Spleen (tissue), 11 donors: ENCODE measurements around the gene LPCAT3. TPM values are rescaled to one million over a fixed set of nuclear protein-coding genes. Genes with fewer than 3 reads are reported as not detected.

Source experiments
- DNase-seq: peaks from one replicate; pipeline ENCODE4 v3.0.0-alpha.2; 2020
- H3K27ac ChIP-seq, 8 donors: fragments of 200-600 bp; sonication (generic) in 7 of 8; 1 replicate in 4 of 8; 2 replicates in 4 of 8; pipeline versions ENCODE4 v1.5.0 to v1.8.0; 2016 to 2021; ENCODE audit warnings: inconsistent platforms in 4 of 8, mild to moderate bottlenecking in 4 of 8, moderate library complexity in 1 of 8
- H3K27me3 ChIP-seq, 7 donors: fragments of 200-600 bp; sonication (generic) in 6 of 7; replicated peaks in 1 of 7; 1 replicate in 4 of 7; 2 replicates in 3 of 7; pipeline versions ENCODE4 v1.5.0 to v1.8.0; 2016 to 2021; ENCODE audit warnings: inconsistent platforms in 3 of 7, mild to moderate bottlenecking in 1 of 7
- H3K36me3 ChIP-seq, 6 donors: fragments of 200-600 bp; sonication (generic) in 5 of 6; 1 replicate in 4 of 6; 2 replicates in 2 of 6; pipeline versions ENCODE4 v1.5.0 to v1.8.0; 2016 to 2021; ENCODE audit warnings: inconsistent platforms in 2 of 6
- H3K4me1 ChIP-seq, 6 donors: fragments of 200-600 bp; sonication (generic) in 5 of 6; 1 replicate in 3 of 6; 2 replicates in 3 of 6; pipeline versions ENCODE4 v1.5.0 to v1.8.0; 2016 to 2021; ENCODE audit warnings: inconsistent platforms in 3 of 6
- H3K4me3 ChIP-seq, 8 donors: fragments of 200-600 bp; sonication (generic) in 7 of 8; 1 replicate in 4 of 8; 2 replicates in 4 of 8; pipeline versions ENCODE4 v1.5.0 to v1.8.0; 2016 to 2021; ENCODE audit warnings: inconsistent platforms in 4 of 8, mild to moderate bottlenecking in 4 of 8, moderate library complexity in 2 of 8
- H3K9me3 ChIP-seq, 8 donors: fragments of 200-600 bp; sonication (generic) in 7 of 8; 1 replicate in 4 of 8; 2 replicates in 4 of 8; pipeline versions ENCODE4 v1.5.0 to v1.8.0; 2016 to 2021; ENCODE audit warnings: inconsistent platforms in 4 of 8
- POLR2A ChIP-seq, 3 donors: fragments of 450-650 bp; IDR thresholded peaks; one replicate each; pipeline ENCODE4 v1.5.1; 2017; ENCODE audit warnings: antibody characterized with exemption in 3 of 3, mild to moderate bottlenecking in 1 of 3
- POLR2AphosphoS5 ChIP-seq, 3 donors: sonication (generic); formaldehyde crosslinking; IDR thresholded peaks; one replicate each; pipeline ENCODE4 v1.5.1; 2017; ENCODE audit warnings: antibody characterized with exemption in 3 of 3
- WGBS, 5 donors: extraction: QIAGEN DNeasy Blood & Tissue Kit in 3 of 5; methylation state at CpG; one replicate each; pipeline versions ENCODE4 v1.1.5 to v1.1.7; 2013 to 2018; 5-methylcytosine and 5-hydroxymethylcytosine counted together
- intact Hi-C: fragments of 100-400 bp; cut with DNase I; formaldehyde crosslinking; loops from one replicate; pipeline ENCODE4 v1.15.0; 2023; ENCODE audit warnings: low total_unique reads
- polyA plus RNA-seq, 3 donors: library from polyadenylated mRNA; stranded (reverse); fragments of 200-250 nt; gene quantifications; one replicate each; pipeline ENCODE4 v1.2.1, GENCODE V29; 2013
- total RNA-seq, 7 donors: library from RNA; depleted of rRNA in 3 of 7; stranded (reverse); fragments of >200 nt in 3 of 7; fragmentation: NEBNext Ultra II Directional in 4 of 7; extraction: Animal tissue kit (Norgen Biotek cat#: 25700) in 4 of 7; gene quantifications; one replicate each; pipeline versions ENCODE4 v1.1.0 to v1.2.1, GENCODE V29; 2016 to 2021
- TF ChIP-seq, protein P1 (sequence below), 11 experiments: fragments of 200-600 bp in 7 of 11; fragments of 450-650 bp in 4 of 11; sonication (generic) in 4 of 11; IDR thresholded peaks in 8 of 11; conservative IDR thresholded peaks in 3 of 11; 1 replicate in 7 of 11; 2 replicates in 4 of 11; pipeline versions ENCODE4 v1.4.0 to v1.8.0; 2016 to 2021; ENCODE audit warnings: antibody characterized with exemption in 11 of 11, inconsistent platforms in 4 of 11, mild to moderate bottlenecking in 1 of 11
- donor health status: healthy with polysubstance abuse.
- donor health status: DM: no; HTN: no; CAD: no; lungs with moderate emphysema.
- donor health status: DM: no; HTN: no; CAD: no.
- donor health status: Bipolar disorder and iron deficiency.
- donor health status: healthy.
- donor health status: DM: no; HTN: no; CAD: no.
- donor health status: DM: yes; HTN: yes; CAD: no.

Gene LPCAT3
- total and polyA plus RNA-seq, 10 donors, result 9.7 to 52.5 (median 36.9) TPM

DNA sequence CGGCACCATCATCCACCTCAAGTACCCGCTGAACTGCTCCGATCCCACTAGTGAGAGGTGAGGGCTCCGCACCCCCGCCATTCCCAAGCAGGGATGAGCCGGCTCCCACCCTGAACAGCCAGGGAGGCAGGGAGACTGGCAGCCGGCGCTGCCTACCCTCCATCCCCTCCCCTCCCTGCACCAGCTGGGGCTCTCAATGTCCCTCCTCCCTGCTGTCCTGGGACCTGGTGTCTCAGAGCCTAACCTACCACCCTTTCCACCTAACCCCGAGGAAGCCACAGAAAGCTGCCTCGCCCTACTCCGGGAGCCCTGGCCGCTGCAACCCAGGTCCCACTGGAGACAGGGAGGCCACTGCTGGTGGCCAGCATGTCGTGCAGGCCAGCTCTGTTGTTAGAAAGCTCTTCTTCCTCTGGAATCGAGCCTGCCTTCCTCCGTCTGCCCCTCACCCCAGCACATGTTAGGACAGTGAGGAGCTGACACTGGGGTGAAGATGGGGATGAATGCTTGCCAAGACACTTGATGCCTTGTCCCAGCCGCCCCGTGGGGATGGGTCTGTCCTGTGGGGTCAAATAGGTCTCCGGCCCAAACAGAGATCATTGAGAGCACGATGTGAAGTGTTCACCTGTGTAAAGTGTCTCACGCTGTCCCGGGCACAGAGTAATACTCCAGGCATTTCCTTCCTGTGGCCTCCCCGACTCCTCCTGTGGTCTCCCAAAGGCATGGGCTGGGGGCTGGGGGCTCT, 66.0 kb downstream of the LPCAT3 start:
- 13 to 41% (median 21%) methylated on average over 13 to 22 of the region's 22 CpGs for WGBS, 5 donors

DNA sequence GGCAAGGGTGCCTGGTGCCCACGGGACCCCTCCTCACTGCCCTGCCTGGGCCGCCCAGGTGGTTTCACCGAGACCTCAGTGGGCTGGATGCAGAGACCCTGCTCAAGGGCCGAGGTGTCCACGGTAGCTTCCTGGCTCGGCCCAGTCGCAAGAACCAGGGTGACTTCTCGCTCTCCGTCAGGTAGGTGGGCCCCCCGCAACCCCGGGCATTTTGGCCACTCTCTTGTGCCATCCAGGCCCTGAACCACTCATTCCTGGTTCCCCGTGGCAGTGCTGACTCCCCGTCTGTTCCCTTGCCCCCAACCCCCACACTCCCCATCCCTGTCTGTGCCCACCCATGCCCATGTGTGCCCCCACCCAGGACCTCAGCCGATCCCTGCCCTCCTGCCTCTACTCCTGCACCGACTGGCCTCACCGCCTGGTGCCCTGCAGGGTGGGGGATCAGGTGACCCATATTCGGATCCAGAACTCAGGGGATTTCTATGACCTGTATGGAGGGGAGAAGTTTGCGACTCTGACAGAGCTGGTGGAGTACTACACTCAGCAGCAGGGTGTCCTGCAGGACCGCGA, 66.6 kb downstream of the LPCAT3 start:
- Histone ChIP-seq H3K36me3 (peaks cover 0 to 49% (median 21%) of the 10 kb centered on the region in 6 donors), H3K27ac (peak overlapping the region; percentile 87 to 99 (median 96)), H3K4me3 (peak overlapping the region; percentile 64 to 98 (median 89)), H3K9me3 (no peaks in the 10 kb centered on the region), H3K27me3 (no peaks in the 10 kb centered on the region), H3K4me1 (peaks cover 52 to 92% (median 84%) of the 10 kb centered on the region in 6 donors)
- no peak for DNase-seq
- WGBS, 5 donors, result 17 to 52% (median 26%) methylated on average over 17 to 20 of the region's 20 CpGs
- intact Hi-C loops, result no loop called here
- TF ChIP-seq POLR2A (IDR thresholded peaks at IDR 0.05) (no peak), POLR2AphosphoS5 (IDR thresholded peaks at IDR 0.05) (no peak)
- TF ChIP-seq, protein P1, sequence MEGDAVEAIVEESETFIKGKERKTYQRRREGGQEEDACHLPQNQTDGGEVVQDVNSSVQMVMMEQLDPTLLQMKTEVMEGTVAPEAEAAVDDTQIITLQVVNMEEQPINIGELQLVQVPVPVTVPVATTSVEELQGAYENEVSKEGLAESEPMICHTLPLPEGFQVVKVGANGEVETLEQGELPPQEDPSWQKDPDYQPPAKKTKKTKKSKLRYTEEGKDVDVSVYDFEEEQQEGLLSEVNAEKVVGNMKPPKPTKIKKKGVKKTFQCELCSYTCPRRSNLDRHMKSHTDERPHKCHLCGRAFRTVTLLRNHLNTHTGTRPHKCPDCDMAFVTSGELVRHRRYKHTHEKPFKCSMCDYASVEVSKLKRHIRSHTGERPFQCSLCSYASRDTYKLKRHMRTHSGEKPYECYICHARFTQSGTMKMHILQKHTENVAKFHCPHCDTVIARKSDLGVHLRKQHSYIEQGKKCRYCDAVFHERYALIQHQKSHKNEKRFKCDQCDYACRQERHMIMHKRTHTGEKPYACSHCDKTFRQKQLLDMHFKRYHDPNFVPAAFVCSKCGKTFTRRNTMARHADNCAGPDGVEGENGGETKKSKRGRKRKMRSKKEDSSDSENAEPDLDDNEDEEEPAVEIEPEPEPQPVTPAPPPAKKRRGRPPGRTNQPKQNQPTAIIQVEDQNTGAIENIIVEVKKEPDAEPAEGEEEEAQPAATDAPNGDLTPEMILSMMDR (IDR thresholded peaks at IDR 0.05 in 8 of 11, conservative IDR thresholded peaks at IDR 0.05 in 3 of 11), result no peak

More for the DNA sequence above, 66.0 kb downstream of the LPCAT3 start:
- Histone ChIP-seq H3K4me1 (peaks cover 52 to 92% (median 84%) of the 10 kb centered on the region in 6 donors), H3K36me3 (peaks cover 0 to 55% (median 28%) of the 10 kb centered on the region in 6 donors), H3K27me3 (no peaks in the 10 kb centered on the region), H3K4me3 (peak overlapping the region; percentile 64 to 98 (median 89)), H3K27ac (peak overlapping the region; percentile 87 to 99 (median 96)), H3K9me3 (no peaks in the 10 kb centered on the region)
- peak; percentile 84 for DNase-seq
- intact Hi-C loops, result no loop called here
- TF ChIP-seq POLR2AphosphoS5 (IDR thresholded peaks at IDR 0.05) (peak in 2 of 3 donors; percentile 19 to 62), POLR2A (IDR thresholded peaks at IDR 0.05) (no peak)

DNA sequence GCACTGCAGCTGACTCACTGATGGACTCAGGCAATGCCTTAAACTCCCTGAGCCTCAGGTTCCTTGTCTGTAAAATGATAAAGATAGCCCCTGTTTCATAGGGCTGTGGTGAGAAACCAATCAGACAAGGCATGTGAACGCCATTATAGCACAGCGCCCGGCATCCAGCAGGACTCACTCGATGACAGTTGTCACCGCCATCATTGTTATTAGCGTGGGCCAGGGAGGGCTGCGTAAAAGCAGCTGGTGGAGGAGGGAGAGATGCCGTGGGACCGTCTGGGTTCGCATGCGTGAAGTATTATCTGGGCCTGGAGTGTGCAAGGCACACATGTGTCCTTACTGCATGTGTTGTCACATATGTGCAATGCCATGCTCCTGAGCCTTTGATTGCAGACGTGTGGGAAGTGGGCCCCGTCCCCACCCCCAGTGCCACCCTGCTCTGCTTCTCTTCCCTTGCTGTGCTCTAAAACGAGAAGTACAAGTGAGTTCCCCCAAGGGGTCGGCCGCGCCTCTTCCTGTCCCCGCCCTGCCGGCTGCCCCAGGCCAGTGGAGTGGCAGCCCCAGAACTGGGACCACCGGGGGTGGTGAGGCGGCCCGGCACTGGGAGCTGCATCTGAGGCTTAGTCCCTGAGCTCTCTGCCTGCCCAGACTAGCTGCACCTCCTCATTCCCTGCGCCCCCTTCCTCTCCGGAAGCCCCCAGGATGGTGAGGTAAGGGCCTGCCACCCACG, 67.3 kb downstream of the LPCAT3 start, which contains the start of gene PTPN6:
Gene PTPN6, plus strand, starts transcription at position 546 of the 730 bp plus-strand sequence. Its CDS starts 157 bp downstream, at position 703.
- WGBS, 5 donors, result 11 to 45% (median 22%) methylated on average over 22 to 25 of the region's 25 CpGs
- peaks cover 51 to 92% (median 84%) of the 10 kb centered on the region in 6 donors for H3K4me1 ChIP-seq
- H3K36me3 ChIP-seq, result peaks cover 0 to 43% (median 14%) of the 10 kb centered on the region in 6 donors
- H3K27me3 ChIP-seq, result no peaks in the 10 kb centered on the region
- intact Hi-C loops, result no loop called here
- no peaks in the 10 kb centered on the region for H3K9me3 ChIP-seq
- peak within 1 kb of the TSS; percentile 64 to 98 (median 89) for H3K4me3 ChIP-seq
- TF ChIP-seq POLR2A (IDR thresholded peaks at IDR 0.05), result peak in 2 of 3 donors; percentile 55 to 77
- TF ChIP-seq, protein P1 (IDR thresholded peaks at IDR 0.05 in 8 of 11, conservative IDR thresholded peaks at IDR 0.05 in 3 of 11), result peak in 3 of 11 experiments; percentile 8 to 19 (median 14)
- peak; percentile 94 to 98 (median 97) for TF ChIP-seq POLR2AphosphoS5 (IDR thresholded peaks at IDR 0.05)
- H3K27ac ChIP-seq, result peak within 1 kb of the TSS; percentile 87 to 99 (median 96)
- peak; percentile 99 for DNase-seq

DNA sequence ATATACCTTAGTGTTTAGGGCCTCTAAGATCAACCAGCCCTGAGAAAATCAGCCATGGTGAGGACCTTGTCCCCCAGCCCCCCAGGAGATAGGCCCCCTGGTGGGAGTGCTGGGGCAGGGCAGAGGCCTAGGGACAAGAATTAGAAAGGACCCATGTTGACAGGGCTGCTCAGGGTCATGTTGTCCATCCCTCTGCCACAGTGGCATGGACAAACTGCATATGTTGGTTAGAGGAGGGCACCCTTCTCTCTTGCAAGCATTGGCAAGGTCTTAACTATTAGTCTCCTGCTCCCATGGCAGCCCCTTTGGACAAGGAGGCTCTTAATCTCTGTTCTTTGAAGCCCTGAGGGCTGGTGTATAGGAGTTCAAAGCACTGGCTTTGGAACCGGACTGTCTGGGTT, 67.9 kb downstream of the LPCAT3 start:
- Histone ChIP-seq H3K9me3 (no peaks in the 10 kb centered on the region), H3K4me1 (peaks cover 52 to 92% (median 84%) of the 10 kb centered on the region in 6 donors), H3K4me3 (peak overlapping the region in 5 of 8 donors; percentile 70 to 98 (median 89)), H3K27me3 (no peaks in the 10 kb centered on the region), H3K27ac (peak overlapping the region; percentile 87 to 99 (median 96)), H3K36me3 (peaks cover 0 to 43% (median 9%) of the 10 kb centered on the region in 6 donors)
- intact Hi-C loops, result no loop called here
- TF ChIP-seq POLR2AphosphoS5 (IDR thresholded peaks at IDR 0.05), result no peak
- TF ChIP-seq, protein P1 (IDR thresholded peaks at IDR 0.05 in 8 of 11, conservative IDR thresholded peaks at IDR 0.05 in 3 of 11), result peak in 4 of 11 experiments; percentile 15 to 54 (median 32)
- WGBS, 5 donors, result 14 to 49% (median 45%) methylated on average over 1 of the region's 1 CpG; no CpG with 5 or more reads in 1 of the 5 donors
- peak; percentile 70 for DNase-seq
